NCI-H510A treated with DMSO at 0.1 percent for 48 hours (cell line): ENCODE measurements around the gene PARP15.
"Not testable (repeated sequence)": the region's sequence is repeated elsewhere in the genome, so short reads cannot be mapped to it uniquely, and the experiment has no call there.

Experiments used
- DNase-seq: peaks from one replicate; lab custom pipeline; 2025; lab: John Stamatoyannopoulos, UW

The PARP15 gene

DNA sequence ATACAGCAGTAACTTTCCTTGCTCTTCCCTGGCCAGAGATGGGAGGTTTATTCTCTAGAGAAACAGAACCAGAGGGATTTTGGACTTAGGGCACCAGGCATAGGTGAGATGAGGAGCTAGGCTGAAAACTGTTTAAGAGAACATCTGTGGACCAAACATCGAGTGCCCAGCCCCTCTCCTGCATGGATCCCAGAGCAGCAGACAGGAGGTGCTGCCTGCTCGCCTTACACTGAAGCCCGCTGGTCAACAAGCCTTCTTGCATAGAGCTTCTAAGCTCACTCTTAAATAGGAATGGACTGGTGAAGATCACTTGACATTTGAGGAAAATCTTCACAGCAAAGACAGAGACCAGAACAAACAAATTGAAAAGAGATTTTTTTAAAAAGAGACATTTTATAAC is 41.2 kb downstream of the PARP15 start:
- DNase-seq = no peak

DNA sequence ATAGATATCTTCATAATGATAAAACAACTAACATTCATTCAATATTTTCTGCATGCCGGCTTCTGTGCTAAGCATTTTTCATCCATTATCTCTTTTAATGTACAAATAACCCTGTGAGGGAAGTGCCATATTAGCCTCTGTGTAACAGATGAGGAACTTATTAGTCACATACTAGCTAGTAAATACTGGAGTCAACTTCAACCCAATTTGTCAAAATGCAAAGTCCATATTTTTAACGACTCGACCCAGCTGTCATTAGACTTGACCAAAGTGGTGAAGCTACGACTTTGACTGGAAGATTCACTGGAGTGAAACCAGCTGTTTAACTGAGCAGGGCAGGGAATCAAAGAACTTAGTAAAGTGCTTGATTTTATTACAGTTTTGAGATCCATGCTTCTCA is 41.6 kb downstream of the PARP15 start:
- no peak for DNase-seq

DNA sequence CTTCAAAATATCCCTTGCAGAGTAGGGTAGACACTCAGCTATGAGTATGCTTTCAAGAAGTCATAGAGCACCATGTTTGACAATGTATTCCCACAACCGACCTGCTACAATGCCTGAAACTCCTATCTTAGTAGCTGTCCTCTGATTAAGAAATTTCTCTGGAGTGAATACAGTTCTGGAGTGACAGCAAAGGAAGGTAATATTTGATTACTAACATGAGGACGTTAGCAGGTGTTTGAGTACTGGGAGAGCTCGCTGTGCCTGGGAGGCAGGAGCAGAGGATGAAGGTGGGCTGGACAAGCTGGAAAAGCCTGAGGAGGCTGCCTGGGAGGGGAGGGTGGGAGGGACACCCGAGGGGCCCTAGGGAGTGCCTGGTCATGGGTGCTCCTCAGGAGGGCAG is 42.9 kb downstream of the PARP15 start:
- DNase-seq = no peak

DNA sequence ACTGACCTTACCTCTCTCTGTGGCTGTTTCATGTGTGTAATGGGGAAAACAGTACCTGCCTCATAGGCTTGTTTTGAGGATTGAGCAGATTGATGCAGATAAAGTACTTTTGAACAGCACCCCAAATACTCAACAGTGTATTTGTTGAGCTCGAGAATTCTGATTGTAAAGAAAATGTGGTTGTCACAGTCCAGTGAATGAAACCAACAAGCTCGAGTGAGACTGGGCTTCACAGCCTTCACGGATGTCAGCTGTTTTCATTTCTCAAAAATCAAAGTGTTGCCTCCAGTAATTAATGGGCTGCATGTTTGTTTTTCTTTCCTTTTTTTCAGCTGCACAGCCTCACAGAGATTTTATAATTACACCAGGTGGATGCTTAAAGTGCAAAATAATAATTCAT is 43.7 kb downstream of the PARP15 start:
- DNase-seq = no peak

DNA sequence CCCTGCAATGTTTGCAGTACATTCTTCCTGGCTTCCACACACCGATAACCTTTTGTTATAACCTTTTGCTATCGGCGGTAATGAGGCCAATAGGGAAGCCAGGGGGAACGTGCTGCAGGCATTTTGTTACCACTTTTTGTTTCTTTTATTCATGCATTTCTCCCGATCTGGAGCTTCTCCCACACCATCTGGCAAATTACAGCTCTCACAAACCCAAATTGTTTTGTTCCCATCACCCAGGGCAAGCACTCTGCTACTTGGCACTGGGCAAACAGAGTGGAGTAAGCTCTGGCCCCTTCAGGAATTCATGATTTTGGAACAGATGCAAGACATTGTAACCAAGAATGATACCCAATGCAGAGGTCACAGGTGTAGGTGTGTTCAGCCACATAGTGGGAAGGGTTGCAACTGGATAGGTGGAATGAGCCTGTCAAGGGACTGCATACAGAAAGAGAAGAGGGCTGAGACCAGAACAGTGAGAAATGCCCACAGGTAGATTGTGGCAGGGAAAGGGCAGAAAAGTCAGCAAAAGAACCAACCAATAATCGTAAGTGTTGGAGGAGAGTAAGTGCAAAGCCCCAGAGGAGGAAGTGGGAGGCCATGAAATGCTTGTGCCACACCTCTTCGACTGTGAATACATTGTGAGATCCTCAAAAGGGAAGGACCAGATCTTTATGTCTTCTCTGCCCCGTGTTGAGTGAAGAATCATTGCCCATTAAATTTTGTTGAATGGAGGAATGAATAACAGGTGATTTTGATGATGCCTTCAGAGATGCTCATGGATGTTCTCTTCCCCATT is 45.8 kb downstream of the PARP15 start:
- DNase-seq = no peak

DNA sequence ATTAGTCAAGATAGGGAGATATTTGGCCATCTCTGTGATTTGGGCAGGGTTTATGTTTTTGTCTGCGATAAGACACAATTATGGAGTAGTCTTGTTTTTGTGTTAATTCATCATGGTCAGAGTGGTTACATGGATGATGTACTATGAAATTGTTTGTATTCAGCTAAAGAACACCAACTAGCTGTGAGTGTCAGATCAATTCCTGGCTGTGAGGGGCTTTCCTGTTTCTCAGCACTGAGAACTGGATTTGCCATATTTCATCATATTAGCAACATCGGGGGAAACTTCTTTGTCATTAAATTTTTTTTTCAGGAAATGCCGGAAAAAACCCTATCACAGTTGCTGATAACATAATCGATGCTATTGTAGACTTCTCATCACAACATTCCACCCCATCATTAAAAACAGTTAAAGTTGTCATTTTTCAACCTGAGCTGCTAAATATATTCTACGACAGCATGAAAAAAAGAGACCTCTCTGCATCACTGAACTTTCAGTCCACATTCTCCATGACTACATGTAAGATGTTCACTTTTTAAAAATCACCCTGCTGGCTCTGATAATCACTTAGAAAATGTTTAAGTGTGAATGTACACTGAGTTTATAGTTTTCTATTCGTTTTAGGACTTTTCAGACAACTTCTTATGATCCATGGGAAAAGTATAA is 49.2 kb downstream of the PARP15 start:
- DNase-seq = no peak

DNA sequence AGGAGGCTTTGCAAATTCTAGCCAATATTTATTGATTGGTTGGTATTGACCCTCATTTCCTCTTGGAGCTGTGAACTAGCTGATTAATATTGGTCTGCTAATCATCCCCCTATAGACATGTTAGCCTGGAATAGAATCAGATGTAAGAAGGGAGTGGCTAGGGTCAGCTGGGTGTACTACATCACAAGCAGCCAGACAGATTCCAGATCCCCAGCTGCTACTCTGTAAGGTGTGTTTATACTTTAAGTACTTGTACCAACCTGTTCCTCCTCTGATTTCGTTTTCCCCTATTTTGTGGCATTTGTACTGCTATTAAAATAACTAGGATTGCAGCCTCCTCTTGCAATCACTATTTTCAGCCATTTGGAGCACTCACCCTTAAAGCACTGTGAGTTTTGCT is 49.9 kb downstream of the PARP15 start:
- DNase-seq = no peak

DNA sequence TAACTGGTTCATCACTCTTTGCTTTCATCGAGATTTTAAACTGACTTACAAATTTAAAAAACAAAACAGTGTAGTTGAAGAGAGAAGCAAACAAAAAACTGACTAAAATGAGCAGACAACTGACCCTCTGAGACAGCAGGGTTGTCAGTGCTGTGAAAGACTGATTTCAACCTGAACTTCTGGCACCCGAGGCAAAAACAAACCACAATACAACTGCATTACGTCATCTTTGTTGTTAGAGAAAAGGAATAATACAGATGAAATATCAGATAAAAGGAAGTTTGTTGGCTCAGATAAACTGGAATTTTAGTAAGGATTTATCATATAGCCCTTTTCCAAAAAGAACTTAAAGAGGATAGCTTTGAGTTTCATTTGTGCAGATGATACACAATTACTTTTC is 51.1 kb downstream of the PARP15 start:
- DNase-seq = no peak

DNA sequence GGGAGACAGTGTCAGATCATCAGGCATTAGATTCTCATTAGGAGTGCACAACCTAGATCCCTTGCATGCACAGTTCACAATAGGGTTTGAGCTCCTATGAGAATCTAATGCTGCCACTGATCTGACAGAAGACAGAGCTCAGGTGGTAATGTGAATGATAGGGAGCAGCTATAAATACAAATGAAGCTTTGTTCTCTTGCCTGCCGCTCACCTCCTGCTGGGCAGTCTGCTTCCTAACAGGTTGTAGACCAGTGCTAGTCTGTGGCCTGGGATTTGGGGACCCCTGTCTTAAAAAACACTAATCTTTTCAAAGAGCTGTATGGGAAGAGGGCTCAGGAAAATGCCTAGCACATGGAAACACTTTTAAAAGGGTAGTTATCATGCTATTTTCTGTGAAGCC is 52.3 kb downstream of the PARP15 start:
- DNase-seq = no peak

DNA sequence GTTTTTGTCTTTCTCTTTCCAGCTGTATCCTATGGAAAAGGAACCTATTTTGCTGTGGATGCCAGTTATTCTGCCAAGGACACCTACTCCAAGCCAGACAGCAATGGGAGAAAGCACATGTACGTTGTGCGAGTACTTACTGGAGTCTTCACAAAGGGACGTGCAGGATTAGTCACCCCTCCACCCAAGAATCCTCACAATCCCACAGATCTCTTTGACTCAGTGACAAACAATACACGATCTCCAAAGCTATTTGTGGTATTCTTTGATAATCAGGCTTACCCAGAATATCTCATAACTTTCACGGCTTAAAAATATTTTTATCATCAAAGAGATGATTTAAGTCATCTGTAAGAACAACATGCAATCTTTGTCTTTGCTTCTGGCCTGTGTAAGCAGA is 58.3 kb downstream of the PARP15 start:
- DNase-seq = no peak

DNA sequence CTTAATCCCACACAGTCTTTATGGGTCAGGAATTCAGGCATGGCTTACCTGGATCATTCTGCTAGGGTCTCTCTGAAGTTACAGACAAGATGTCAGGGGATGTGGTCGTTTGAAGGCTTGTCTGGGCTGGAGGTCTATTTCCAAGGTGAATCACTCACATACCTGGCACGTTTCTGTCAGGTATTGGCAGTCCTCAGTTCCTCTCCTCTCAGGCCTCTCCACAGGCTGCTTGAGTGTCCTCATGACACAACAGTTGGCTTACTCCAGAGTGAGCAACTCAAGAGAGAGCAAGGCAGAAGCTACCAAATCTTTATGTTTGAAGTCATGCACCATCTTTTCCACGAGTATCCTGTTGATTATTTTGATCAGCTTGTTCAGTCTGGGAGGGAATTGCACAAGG is 59.2 kb downstream of the PARP15 start:
- no peak for DNase-seq

DNA sequence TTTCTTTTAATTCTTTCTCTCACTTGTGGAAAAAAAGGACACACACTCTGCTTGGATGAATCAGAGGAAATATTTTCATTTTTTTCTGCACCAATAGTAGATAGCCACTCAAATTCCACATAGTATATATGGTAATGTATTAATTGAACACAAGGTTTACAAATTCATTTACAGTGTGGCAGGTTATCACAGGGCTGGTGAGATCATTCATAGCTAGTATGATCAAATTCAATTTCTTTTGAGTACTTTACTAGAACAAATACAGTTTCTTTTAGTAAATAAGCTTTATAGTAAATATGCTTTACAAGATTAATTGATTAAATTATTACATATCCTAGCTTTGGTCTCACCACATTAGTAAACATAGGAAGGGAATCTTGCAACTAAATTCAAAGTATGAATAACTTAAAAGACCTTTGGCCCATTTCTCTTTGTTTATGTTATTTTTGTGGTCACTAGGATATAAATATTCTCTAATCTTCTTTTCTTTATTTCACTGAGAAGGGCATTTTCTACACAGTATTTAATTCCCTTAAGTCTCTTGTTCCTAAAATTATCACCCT is 63.1 kb downstream of the PARP15 start:
- DNase-seq = no peak

DNA sequence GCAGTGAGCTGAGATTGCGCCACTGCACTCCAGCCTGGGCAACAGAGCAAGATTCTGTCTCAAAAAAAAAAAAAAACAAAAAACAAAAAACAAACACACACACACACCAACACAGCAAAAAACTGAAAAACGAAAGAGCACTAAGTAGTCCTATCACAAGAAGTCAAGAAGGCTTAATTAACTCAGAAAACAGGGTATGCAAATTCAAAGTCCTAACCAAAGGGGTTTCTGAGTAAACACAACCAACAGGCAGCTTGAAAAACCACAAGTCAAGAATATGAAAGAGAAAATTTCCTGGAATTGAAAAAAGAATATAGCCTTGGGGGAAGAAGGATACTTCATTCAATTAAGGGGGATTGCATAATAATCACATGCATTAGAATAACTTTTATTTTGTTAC is 65.5 kb downstream of the PARP15 start:
- no peak for DNase-seq

DNA sequence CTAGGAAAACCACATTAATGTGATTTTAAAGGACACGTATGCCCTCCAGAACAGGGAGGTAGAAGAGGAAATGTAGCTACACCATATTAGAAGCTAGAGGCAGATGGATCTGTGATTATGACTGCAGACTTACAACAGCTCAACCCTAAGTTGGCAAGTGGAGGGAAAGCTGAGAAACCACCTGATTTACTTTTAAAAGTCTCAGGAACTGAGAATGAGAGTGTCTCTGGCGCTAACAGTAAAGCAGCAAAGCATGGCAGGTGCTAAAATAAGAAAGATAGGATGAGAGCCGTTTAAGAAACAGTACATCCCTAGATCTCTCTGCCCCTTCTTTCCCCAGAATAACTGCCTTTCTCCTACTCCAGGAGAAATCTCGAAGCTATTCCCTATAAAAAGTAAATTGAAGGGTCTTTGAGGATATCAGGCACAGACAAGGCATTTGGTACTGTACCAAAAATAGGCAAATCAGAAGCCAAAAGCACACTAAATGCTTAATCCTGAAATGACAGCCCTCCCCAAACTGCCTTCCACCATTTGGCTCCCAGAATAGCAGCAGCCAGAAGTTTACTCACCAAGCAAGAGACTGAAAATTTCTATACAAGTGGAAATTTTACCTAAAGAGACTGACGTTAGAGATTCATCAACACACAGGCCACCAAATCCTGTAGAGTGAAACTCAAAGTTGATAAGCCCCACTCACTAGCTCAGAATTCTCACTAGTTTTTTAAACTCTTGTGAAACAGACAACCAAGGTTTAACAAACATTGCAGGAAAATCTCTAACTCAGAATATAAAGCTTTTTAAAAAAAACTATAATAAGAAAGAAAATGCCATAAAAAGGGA is 68.9 kb downstream of the PARP15 start:
- no peak for DNase-seq

DNA sequence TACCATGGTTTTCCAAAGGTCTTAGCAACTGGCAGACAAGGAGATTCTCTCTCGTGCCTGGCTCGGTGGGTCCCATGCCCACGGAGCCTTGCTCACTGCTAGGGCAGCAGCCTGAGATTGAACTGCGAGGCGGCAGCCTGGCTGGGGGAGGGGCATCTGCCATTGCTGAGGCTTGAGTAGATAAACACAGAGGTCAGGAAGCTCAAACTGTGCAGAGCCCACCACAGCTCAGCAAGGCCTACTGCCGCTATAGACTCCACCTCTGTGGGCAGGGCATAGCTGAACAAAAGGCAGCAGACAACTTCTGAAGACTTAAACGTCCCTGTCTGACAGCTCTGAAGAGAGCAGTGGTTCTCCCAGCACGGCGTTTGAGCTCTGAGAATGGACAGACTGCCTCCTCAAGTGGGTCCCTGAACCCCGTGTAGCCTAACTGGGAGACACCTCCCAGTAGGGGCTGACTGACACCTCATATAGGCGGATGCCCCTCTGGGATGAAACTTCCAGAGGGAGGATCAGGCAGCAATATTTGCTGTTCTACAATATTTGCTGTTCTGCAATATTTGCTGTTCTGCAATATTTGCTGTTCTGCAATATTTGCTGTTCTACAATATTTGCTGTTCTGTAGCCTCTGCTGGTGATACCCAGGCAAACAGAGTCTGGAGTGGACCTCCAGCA is 73.9 kb downstream of the PARP15 start:
- not testable (repeated sequence) for DNase-seq

DNA sequence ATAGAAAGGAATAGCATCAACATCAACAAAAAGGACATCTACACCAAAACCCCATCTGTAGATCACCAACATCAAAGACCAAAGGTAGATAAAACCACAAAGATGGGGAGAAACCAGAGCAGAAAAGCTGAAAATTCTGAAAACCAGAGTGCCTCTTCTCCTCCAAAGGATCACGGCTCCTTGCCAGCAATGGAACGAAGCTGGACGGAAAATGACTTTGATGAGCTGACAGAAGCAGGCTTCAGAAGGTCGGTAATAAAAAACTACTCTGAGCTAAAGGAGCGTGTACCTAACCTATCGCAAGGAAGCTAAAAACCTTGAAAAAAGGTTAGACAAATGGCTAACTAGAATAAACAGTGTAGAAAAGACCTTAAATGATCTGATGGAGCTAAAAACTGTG is 74.5 kb downstream of the PARP15 start:
- not testable (repeated sequence) for DNase-seq

DNA sequence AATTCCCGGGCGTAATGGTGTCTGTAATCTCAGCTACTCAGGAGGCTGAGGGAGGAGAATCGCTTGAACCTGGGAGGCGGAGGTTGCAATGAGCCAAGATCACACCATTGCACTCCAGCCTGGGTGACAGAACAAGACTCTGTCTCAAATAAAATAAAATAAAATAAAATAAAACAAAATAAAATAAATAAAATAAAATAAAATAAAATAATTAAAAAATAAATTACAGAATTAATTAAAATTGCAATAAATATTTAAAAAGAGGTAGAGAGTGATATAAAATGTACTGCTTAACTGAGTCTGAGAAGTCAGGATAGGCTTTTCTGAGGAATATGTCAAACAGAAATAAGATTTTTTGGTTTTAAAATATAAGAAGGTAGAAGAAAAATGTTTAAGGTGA is 80.9 kb downstream of the PARP15 start:
- DNase-seq = not testable (repeated sequence)

DNA sequence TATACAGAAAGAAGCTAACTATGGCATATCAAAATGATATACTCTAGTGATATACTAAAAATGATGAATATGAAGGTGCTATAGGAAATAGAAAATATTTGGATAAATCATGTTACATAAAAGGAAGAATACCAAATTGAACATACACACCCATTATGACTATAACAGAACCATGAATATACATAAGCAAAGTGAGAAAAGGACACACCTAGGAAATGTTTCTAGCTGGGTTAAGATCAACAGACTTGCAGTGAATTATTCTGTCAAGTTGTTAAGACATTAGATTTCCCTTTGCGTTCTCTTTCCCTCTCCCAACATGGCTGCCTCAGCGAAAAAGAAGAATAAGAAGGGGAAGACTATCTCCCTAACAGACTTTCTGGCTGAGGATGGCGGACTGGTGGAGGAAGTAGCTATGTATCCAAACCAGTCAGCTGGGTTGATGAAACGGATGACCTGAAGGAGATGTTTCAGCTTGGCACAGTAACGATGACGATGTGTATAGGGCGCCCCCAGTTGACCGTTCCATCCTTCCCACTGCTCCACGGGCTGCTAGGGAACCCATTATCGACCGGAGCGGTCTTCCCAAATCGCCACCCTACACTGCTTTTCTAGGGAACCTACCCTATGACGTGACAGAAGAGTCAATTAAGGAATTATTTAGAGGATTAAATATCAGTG is 83.0 kb downstream of the PARP15 start:
- DNase-seq = no peak

DNA sequence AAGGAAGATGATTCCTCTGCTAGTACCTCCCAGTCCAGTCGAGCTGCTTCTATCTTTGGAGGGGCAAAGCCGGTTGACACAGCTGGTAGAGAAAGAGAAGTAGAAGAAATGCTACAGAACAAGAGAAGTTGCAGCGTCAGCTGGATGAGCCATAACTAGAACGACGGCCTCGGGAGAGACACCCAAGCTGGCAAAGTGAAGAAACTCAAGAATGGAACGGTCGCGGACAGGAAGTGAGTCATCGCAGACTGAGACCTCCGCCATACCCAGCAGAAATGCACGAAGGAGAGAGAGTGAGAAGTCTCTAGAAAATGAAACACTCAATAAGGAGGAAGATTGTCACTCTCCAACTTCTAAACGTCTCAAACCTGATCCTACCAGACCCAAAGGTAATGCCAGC is 84.2 kb downstream of the PARP15 start:
- no peak for DNase-seq

DNA sequence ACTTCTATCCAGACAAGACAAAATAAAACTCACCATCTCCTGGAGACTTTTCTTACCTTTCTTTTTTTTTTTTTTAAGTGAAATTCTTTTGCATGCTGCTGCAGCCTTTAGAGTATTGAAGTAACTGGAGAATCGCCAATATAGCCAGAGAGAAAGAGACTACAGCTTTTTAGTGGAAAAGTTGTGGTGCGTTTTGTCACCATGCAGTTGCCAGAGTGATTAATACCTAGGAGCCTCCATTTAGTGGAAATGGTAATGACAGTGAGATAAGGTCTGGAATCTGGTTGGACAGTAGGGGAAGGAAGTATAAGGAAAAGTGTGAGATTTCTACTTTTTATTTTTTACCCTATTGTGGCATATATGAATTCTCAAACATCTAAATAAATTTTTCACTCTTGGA is 85.1 kb downstream of the PARP15 start:
- no peak for DNase-seq

DNA sequence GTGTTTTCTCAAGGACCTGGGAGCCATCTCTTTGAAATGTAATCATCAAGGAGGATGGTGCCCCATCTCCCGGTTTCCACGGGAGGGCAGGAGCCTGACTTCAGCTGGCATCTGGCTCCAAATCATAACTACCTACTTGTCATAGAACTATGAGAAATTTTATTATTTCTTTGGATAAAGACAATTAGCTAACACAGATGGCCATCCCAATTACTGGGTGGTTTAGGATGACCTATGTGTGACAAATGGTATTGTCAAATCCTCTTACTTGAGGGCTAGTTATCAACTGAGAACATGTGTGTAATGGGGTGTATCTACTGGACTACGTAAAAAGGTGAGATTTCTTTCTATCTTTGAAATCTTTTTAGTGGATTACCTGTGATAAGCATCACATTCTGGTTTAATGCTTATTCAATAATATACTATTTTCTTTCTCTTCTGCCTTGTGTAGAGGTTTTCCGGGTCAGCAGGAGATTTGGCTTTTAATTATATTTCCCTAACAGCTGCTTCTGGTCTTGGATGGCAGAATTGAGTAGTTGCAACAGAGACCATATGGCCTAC is 87.9 kb downstream of the PARP15 start:
- DNase-seq = no peak
